Activated CD4-positive, CD25-positive, alpha-beta regulatory T cell treated with anti-CD3 and anti-CD28 coated beads, Interleukin-2, amount 50 U/mL, for 24 hours (primary cell): ENCODE data around the gene MLX.
"Not testable (repeated sequence)": the region's sequence is repeated elsewhere in the genome, so short reads cannot be mapped to it uniquely, and the experiment has no call there.

Experiments used
- ATAC-seq, 2 donors: fragments of 150-1000 bp; cut with Tn5 transposase; one replicate each; pipeline ENCODE4 v1.10.0; 2021; ENCODE audit warnings: mild to moderate bottlenecking in 1 of 2, moderate library complexity in 1 of 2

MLX gene

DNA sequence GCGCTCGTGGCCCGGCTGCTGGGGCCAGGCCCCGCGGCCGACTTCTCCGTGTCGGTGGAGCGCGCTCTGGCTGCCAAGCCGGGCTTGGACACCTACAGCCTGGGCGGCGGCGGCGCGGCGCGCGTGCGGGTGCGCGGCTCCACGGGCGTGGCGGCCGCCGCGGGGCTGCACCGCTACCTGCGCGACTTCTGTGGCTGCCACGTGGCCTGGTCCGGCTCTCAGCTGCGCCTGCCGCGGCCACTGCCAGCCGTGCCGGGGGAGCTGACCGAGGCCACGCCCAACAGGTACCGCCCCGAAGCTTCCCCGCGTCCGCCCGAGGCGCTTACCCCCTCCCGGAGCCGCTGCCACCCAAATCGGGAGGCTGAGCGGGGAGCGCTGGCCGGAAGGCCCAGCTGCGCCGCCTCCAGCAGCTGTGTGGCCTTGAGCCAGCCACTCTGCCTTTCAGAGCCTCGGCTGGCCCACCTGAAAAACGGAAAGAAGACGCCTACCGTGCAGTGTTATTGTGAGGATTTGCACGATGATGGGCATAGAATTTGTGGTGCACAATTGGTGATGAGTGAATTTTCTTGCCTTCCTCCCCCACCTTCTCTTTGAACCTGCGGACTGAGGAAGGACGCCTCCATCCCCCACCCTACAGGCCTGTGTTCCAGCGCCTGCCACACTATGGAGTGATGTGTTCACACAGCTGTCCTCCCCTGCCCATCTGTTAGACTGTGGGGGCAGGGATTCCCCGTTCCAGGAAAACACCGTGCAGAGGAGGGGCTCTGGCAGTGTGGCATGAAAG is 30.3 kb upstream of the MLX start:
- ATAC-seq, result peak; percentile 68 to 76

DNA sequence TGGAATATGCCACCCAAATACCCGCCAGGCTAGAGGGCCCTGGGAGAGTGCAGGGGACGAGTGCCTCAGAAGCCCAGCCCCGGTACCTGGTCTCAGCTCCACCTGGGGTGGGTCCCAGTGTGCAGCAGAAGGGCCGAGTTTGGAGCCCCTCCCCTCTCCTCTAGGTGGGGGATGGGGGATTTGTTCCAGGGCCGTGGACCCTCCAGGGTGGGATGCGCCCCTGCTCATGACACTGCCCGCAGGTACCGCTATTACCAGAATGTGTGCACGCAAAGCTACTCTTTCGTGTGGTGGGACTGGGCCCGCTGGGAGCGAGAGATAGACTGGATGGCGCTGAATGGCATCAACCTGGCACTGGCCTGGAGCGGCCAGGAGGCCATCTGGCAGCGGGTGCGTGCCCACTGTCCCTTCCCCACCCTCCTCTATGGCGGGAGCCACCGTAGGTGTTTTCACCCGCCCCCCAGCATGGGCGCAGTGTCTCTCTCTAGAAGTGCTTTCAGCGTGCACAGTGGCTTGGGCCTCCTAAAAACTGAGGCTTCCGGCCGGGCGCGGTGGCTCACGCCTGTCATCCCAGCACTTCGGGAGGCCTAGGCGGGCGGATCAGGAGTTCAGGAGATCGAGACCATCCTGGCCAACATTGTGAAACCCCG is 29.6 kb upstream of the MLX start:
- ATAC-seq, result no peak

DNA sequence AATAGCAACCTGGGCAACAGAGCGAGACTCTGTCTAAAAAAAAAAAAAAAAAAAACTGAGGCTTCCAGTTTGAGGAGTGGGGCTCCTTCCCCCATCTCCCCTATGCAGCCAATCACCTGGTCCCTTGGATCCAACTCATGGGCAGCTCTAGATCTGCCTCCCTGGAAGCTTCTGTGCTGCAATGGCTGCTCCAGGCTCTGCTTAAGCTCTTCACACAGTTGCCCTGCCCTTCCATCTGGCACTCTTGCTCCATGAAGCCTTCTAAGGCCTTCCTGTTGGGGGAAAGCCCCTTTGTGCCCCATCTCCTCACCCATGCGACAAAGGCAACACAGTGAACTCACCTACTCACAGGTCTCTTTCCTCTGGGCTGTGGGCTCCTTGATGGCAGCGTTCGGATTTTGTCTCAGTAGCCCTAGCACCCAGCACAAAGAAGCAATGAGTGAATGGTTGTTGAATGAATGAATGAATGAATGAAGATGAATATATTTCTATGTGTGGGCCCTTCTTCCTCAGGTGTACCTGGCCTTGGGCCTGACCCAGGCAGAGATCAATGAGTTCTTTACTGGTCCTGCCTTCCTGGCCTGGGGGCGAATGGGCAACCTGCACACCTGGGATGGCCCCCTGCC is 29.0 kb upstream of the MLX start:
- ATAC-seq, result no peak

DNA sequence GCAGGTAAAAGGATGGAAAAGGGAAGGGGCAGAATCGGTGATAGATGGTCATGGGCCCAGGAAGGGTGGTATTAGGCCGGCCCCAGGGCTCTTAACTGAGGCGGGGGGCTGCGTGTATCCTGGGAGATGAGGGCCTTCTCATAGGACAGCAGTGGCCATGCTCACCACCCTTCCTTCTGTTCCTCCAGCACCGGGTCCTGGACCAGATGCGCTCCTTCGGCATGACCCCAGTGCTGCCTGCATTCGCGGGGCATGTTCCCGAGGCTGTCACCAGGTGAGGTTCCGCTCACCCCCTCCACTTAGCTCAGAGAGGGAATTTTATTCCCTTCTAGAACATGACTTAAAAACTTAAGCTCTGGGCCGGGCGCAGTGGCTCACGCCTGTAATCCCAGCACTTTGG is 28.4 kb upstream of the MLX start:
- no peak for ATAC-seq

DNA sequence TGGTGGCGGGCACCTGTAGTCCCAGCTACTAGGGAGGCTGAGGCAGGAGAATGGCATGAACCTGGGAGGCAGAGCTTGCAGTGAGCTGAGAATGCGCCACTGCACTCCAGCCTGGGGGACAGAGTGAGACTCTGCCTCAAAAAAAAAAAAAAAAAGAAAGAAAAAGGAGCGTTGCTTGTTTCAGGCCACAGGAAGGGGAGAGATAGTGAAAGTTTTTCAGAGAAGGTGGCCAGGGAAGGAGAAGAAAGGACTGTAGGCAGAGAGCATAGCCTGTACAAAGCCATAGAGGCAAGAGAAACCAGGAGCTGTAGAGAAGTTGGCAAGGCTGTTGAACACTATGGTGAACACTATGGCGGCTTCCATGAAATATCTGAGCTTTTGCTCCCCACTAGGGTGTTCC is 26.3 kb upstream of the MLX start:
- ATAC-seq, result not testable (repeated sequence)

DNA sequence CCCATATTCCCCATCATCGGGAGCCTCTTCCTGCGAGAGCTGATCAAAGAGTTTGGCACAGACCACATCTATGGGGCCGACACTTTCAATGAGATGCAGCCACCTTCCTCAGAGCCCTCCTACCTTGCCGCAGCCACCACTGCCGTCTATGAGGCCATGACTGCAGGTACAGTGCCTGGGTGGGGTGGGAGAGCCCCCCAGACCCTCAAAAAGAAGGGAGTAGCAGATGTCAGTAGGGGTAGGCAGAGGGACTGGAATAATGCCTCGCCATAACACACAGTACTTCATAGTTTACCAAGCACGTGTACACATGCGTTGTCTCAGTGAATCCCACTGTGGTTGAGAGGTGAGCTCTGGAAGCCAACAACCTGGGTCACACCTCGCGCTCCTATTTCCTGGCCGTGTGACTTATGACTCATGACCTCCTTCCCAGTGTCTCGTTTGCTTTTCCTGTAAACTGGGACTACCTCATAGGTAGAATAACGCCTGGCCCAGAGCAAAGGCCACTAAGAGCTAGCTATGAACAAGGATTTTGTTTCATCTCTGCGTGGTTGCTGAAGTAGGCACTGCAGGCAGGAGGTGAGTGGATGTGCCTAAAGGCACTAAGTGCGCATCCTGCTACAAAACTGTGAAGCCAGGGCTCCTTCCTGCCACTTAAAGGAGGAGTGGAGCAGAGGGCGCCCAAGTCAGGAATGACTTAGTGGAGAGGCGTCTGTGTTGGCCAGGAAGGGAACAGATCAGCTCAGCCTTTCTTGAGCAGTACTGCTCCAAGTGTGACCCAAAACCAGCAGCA is 25.7 kb upstream of the MLX start:
- ATAC-seq, result no peak

DNA sequence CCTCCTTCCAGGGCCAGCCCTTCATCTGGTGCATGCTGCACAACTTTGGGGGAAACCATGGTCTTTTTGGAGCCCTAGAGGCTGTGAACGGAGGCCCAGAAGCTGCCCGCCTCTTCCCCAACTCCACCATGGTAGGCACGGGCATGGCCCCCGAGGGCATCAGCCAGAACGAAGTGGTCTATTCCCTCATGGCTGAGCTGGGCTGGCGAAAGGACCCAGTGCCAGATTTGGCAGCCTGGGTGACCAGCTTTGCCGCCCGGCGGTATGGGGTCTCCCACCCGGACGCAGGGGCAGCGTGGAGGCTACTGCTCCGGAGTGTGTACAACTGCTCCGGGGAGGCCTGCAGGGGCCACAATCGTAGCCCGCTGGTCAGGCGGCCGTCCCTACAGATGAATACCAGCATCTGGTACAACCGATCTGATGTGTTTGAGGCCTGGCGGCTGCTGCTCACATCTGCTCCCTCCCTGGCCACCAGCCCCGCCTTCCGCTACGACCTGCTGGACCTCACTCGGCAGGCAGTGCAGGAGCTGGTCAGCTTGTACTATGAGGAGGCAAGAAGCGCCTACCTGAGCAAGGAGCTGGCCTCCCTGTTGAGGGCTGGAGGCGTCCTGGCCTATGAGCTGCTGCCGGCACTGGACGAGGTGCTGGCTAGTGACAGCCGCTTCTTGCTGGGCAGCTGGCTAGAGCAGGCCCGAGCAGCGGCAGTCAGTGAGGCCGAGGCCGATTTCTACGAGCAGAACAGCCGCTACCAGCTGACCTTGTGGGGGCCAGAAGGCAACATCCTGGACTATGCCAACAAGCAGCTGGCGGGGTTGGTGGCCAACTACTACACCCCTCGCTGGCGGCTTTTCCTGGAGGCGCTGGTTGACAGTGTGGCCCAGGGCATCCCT is 23.5 kb upstream of the MLX start:
- no peak for ATAC-seq

DNA sequence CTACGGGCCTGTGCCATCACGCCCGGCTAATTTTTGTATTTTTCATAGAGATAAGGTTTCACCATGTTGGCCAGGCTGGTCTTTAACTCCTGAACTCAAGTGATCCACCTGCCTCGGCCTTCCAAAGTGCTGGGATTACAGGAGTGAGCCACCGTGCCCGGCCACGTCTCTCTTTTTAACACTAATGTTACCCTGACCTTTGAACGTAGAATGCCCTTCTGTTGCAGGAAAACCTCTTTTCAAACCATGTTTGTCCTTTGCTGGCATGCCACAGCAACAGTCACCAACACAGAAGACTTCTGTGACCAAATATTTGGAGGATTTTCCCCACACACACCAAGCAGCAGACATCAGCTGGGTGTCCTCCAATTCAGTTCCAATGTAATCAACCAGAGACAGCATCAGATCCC is 22.0 kb upstream of the MLX start:
- no peak for ATAC-seq

DNA sequence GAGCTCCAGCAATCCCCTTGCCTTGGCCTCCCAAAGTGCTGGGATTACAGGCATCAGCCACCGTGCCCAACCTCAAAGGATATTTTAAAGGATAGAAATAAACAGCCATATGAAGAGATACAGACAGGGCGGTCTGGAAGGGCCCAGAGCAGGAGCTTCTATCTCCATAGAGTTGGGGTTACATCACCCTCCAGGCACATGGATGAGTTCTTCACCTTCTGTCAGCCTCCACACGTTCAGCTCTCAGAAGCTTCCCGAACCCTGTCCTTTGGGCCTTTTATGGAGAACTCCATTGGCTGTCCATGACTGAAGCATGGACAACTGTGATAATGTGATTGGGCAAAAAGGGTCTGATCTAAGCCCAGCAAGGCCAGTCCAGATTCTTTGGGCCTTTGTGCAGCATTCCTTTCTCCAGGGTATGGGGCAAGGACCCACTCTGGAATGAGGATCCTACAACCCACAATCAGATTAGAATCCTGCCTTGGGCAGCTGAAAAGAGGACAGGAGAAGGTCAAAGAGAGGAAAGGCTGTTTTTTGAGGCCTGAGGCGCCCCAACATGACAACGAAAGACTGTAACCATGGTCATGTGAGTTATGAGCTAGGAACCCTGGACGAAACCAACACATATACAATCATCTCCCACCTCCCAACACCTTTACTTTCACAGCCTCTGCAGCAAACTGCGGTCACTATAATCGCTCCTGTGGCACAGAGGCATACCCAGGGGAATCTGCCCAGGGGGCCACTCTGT is 21.0 kb upstream of the MLX start:
- not testable (repeated sequence) for ATAC-seq

DNA sequence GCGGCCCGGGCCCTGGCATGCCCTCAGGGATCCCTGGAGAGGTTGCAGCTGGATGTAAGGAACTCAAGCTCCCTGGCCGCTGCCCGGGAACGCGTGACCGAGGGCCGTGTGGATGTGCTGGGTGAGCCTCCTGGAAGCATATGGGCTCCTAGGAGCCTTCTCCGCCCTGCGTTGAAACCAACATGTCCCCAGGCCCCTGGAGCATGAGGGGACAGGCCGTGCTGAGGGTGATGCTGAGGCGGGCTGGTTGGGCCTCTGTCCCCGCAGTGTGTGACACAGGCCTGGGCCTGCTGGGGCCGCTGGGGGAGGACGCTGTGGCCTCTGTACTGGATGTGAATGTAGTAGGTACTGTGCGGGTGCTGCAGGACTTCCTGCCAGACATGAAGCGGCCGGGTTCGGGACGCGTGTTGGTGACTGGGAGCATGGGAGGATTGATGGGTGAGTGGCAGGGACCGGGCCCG is 19.9 kb upstream of the MLX start:
- ATAC-seq, result no peak

DNA sequence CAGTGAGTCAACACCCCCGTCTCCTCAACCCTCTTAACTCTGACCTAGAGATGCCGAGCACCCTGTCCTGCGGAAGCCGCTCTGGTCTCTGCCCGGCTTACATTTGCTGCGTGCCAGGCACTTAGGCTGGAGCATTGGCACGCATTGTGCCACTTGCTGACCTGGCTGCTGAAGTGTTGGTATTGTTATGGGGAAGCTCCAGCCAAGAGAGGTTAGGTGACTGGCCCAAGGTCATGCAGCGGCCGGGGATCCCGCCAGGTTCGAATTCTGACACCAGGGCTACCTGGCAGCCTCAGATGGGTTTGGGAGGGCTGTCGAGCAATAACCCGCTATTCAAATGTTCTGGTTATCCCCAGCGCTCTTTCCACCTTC is 19.2 kb upstream of the MLX start:
- ATAC-seq, result no peak

DNA sequence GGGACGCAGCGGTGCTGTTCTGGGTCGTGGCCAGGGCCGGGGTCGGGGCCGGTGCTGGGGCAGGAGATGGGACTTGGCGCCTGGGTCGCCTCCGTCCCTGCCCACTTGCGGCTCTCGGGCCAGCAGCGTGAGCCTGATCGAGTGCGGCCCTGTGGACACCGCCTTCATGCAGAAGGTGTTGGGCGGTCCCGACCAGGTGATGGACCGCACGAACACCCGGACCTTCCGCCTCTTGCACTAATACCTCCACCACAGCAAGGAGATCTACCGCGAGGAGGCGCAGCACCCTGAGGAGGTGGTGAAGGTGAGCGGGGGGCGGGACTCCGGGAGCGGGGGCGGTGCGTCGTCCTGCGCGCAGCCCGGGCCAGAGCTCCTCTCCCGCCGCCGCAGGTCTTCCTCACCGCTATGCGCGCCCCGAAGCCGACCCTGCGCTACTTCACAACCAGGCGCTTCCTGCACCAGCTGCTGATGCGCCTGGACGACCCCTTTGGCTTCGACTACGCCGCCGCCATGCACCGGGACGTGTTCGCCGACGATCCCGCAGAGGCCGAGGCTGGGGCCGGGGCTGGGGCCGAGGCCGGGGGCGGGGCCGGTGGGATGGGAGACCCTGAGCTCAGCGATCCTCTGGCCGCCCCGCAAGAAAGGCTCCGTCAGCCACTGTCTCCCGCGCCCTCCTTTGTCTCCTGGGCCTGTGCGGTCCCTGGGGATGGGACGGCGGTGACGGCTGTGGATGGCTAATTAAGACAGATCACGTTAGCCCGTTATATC is 18.6 kb upstream of the MLX start:
- peak; percentile 81 to 91 for ATAC-seq

DNA sequence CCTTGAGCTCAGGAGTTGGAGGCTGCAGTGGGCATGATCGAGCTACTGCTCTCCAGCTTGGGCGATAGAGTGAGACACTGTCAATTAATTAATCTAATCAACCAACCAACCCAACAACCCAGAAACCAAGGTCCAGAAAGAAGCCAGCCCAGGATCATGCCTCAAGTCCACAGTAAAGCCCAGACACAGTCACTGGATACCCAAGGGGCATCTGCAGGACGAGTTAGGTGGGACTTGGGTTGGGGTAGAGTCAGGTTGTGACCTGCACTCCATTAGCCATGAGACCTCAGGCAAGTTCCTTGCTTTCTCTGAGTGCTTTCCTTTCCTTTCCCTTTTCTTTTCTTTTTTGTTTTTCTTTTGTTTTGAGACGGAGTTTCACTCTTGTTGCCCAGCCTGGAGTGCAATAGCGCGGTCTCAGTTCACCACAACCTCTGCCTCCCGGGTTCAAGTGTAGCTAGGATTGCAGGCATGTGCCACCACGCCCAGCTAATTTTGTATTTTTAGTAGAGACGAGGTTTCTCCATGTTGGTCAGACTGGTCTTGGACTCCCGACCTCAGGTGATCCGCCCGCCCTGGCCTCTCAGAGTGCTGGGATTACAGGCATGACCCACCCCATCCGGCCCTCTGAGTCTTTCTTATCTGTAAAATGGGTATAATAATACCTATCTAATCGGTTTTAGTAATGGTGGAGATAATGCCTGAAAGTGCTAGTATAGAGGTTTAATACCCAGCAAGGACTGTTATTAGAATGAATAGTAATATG is 17.7 kb upstream of the MLX start:
- no peak for ATAC-seq

DNA sequence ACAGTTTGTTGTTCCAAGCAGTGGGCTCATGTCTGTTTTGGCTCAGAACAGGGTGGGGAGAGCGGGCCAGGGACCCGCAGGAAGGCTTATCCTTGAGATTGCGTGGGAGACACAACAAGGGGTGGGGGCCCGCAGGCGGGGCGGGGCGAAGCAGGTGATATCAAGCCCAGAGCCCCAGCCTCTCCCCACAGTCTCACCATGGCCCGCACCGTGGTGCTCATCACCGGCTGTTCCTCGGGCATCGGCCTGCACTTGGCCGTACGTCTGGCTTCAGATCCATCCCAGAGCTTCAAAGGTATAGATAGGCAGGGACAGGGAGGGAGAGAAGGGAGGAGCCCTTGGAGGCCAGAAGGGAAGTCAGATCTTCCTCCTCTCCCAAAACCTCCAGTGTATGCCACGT is 14.2 kb upstream of the MLX start, which contains the start of gene HSD17B1:
HSD17B1 (plus strand) TSS at position 188 of the 400 bp plus-strand sequence; CDS start at position 199, 11 bp downstream.
- ATAC-seq, result not testable (repeated sequence)

DNA sequence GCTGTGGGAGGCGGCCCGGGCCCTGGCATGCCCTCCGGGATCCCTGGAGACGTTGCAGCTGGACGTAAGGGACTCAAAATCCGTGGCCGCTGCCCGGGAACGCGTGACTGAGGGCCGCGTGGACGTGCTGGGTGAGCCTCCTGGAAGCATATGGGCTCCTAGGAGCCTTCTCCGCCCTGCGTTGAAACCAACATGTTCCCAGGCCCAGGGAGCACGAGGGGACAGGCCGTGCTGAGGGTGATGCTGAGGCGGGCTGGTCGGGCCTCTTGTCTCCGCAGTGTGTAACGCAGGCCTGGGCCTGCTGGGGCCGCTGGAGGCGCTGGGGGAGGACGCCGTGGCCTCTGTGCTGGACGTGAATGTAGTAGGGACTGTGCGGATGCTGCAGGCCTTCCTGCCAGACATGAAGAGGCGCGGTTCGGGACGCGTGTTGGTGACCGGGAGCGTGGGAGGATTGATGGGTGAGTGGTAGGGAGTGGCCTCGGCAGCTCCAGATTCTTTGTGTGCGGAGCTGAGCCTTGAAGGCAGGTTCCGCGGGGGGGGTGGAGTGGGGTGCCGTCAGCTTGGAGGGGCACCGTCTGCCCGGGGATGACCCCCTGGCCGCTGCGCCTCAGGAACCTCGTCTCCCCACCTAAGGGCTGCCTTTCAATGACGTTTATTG is 13.6 kb upstream of the MLX start:
- ATAC-seq, result no peak

DNA sequence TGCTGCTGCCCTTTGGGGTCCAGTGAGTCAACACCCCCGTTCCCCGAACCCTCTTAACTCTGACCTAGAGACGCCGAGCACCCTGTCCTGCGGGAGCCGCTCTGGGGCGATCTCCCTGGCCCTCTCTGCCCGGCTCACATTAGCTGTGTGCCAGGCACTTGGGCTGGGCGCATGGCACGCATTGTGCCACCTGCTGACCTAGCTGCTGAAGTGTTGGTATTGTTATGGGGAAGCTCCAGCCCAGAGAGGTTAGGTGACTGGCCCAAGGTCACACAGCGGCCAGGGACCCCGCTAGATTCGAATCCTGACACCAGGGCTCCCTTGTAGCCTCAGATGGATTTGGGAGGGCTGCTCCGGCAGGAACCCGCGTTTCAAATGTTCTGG is 13.0 kb upstream of the MLX start:
- peak; percentile 29 to 36 for ATAC-seq

DNA sequence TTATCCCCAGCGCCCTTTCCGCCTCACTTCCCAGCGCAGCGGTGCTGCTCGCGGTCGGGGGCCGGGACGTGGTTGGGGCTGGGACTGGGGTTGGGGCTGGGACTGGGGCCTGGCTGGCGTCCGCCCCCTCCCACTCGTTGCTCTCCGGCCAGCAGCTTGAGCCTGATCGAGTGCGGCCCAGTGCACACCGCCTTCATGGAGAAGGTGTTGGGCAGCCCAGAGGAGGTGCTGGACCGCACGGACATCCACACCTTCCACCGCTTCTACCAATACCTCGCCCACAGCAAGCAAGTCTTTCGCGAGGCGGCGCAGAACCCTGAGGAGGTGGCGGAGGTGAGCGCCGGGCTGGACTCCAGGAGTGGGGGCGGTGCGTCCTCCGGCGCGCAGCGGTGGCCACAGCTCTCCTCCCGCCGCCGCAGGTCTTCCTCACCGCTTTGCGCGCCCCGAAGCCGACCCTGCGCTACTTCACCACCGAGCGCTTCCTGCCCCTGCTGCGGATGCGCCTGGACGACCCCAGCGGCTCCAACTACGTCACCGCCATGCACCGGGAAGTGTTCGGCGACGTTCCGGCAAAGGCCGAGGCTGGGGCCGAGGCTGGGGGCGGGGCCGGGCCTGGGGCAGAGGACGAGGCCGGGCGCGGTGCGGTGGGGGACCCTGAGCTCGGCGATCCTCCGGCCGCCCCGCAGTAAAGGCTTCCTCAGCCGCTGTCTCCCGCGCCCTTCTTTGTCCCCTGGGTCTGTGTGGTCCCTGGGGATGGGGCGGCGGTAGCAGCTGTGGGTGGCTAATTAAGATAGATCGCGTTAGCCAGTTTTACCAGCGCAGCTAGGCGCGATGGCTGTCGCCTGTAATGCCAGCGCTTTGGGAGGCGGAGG is 12.4 kb upstream of the MLX start:
- ATAC-seq, result peak; percentile 84

DNA sequence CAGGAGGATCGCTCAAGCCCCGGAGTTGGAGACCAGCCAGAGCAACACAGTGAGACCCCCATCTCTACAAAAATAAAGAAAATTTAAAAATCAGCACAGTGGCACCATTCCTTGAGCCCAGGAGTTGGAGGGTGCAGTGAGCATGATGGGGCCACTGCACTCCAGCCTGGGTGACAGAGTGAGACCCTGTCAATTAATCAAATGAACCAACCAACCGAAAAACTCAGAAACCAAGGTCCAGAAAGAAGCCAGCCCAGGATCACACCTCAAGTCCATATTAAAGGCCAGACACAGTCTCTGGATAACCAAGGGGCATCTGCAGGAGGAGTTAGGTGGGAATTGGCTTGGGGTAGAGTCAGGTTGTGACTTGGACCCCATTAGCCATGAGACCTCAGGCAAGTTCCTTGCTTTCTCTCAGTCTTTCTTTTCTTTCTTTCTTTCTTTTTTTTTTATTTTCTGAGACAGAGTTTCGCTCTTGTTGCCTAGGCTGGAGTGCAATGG is 11.7 kb upstream of the MLX start:
- no peak for ATAC-seq
